Measurements from ENCODE around the gene SLC16A1. TPM values are rescaled to one million over a fixed set of nuclear protein-coding genes. Genes with fewer than 3 reads are reported as not detected.
"Not testable (repeated sequence)": the region's sequence is repeated elsewhere in the genome, so short reads cannot be mapped to it uniquely, and the experiment has no call there.

The SLC16A1 gene
- 144 and 164 TPM in 2 replicates for total RNA-seq

GRCh38 chr1:112955773-112956543 lies at the start of gene SLC16A1:
SLC16A1 (minus strand) TSS chr1:112956196; CDS start chr1:112929308, 26,888 bp downstream.
- peak; percentile 78 for DNase-seq (ENCODE audit: low read depth, low spot score)

DNA sequence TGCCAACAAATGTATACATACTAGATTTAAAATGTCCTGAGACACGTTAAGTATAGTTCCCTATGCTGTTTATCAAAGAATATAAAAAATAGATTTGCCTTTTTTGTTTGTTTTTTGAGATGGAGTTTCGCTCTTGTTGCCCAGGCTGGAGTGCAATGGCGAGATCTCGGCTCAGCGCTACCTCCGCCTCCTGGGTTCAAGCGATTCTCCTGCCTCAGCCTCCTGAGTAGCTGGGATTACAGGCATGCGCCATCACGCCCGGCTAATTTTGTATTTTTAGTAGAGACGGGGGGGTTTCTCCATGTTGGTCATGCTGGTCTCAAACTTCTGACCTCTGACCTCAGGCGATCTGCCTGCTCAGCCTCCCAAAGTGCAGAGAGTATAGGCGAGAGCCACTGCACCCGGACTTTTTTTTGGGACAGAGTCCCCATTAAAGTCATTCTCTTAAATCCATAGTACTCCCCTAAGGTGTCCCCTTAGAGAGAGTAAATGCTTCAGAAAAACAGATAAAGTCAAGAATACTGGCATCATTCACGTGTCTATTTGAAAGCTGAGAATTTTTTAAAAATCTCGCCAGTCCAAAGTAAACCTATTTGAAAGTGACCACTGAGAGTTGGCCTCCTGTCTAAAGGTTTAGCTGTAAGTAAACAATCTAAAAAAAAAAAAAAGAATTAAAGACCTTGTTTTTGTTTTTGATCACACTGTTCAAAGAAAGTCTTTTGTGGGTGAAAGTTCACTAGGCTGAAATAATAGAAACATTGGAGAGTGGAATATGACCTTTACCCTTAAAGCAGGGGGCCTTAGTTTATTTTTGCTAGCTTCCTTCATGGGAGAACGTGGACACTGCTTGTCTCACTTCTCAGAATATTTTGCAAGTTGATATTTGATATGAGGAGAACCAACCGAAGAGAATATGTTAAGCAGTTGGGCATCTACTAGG lies 48.0 kb upstream of the SLC16A1 start:
- DNase-seq (ENCODE audit: low read depth, low spot score) = no peak

- DNase-seq (ENCODE audit: low read depth, low spot score) = no peak
Measured at GRCh38 chr1:113002297-113002696, 46.3 kb upstream of the SLC16A1 start.

- DNase-seq (ENCODE audit: low read depth, low spot score) = peak; percentile 60
Measured at GRCh38 chr1:112998592-112999235, 42.7 kb upstream of the SLC16A1 start.

DNA sequence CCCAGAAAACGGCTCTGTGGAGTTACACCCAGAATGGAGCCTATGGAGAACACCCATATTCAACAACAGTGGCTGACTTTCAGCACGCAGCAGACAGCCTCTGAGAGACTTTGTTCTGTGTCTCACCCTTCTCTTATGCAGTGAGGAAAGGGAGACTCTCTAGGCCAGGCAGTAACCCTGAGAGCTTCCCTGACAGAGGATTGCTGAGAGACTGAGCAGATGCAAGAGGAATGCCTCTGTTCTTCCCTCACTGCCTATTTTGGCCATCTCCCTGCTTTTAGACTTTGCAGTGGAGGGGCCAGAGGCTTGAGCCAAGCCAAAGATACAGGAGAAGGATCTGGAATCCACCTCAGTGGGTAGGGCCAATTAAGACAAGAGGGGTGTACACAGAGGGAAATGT lies 41.8 kb upstream of the SLC16A1 start:
- DNase-seq (ENCODE audit: low read depth, low spot score) = no peak

DNA sequence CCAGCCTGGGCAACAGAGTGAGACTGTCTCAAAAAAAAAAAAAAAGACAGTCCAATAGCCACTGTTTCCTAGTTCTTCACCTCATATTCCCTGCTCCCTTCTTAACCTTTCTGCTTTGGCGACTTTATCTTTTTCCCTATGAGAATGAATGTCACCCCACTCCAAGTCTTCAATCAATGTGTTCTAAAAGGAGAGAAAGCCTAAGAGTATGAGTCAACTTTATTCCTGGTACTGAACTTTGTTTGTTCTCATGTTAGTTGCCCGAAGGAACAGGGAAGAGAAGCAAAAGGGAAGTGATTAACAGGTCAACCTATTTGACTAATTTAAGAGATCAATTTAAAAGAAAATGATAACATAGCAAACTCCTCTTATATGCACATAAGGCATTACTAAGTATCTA lies 39.9 kb upstream of the SLC16A1 start:
- no peak for DNase-seq (ENCODE audit: low read depth, low spot score)

DNA sequence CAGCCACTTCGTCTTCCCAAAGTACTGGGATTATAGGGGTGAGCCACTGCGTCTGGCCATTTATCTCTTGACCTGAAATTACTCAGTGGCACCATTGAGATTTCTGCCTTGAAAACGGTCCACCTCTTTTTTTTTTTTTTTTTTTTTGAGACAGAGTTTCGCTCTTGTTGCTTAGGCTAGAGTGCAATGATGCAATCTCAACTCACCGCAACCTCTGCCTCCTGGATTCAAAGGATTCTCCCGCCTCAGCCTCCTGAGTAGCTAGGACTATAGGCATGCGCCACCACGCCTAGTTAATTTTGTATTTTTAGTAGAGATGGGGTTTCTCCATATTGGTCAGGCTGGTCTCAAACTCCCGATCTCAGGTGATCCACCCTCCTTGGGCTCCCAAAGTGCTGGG lies 39.0 kb upstream of the SLC16A1 start:
- not testable (repeated sequence) for DNase-seq (ENCODE audit: low read depth, low spot score)

DNA sequence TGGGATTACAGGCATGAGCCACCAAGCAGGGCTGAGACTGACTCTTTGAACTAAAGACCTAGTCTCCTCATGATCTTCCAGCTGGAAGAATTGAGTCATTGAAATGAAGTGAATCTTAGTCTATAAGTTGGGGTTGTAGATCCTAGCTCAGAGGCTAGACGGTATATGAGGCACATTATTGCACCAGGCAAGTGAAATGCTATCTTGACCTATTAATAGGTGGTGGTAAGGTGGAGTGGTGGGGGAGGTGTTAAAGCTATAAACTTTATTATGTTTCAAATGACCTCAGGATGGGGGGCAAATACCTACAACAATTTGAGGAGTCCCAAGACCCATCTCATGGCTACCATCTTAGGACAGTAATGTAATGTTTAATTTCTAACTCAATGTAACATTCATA lies 36.8 kb upstream of the SLC16A1 start:
- no peak for DNase-seq (ENCODE audit: low read depth, low spot score)

GRCh38 chr1:112991402-112992120 lies 35.6 kb upstream of the SLC16A1 start:
- no peak for DNase-seq (ENCODE audit: low read depth, low spot score)

- DNase-seq (ENCODE audit: low read depth, low spot score) = no peak
Measured at GRCh38 chr1:112990271-112990670, 34.3 kb upstream of the SLC16A1 start.

DNA sequence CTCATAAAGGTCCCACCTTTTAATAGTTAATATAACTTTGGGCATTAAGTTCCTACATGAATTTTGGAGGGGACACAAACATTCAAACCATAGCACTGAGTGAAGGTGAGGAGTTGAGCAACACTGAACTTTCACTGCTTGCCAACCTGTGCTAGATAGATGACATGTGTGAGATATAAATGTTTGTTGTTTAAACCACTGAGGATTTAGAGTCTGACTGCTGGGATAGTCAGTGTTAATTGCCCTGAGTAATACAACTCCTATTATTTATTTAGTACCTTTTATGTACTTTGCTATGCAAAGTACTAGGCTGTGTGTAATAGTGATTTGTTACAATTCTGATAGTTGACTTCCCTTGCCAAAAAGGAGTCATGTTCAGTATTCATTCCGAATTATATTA lies 32.4 kb upstream of the SLC16A1 start:
- no peak for DNase-seq (ENCODE audit: low read depth, low spot score)

DNA sequence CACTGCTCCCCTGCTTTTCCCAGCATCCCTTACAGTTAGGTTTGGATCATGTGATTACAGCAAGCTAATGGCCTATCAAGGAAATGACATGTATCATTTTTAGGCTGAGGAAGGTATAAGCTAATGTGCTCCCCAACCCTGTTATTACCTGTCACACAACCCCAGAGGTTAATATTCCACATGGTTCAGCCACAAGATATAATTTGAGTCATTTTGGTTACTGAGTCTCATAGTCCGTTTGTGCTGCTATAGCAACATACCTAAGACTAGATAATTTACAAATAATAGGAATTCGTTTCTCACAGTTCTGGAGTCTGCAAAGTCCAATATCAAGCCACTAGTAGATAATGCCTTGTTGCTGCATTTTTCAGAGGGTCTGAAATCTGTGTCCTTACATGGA lies 29.1 kb upstream of the SLC16A1 start:
- no peak for DNase-seq (ENCODE audit: low read depth, low spot score)

DNA sequence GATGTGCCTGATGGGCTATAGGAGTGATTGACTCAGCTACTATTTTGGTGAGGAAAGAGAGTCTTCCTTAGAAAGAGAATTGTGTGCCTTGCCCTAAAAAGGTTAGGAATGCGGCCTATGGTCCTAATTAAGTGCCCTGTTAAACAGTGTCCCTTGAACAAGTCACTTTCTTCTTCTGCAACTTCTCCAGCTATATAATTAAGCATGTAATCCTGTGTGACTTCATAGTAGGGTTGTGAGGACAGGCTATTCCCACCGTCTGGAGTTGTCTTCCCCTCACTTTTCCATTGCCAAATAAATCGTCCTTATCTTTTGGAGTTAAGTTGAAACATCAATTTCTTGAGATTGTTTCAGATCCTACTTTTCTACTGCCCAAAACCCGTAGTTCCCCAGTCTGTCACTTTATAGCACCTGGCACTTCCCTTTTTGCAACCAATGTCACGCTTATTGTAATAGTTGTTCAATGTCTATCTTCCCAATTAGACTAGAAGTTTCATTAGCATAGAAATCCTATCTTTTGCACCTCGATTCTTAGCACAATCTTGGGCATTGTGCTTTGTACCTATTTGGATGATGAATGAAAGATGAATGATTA lies 27.6 kb upstream of the SLC16A1 start:
- no peak for DNase-seq (ENCODE audit: low read depth, low spot score)

- DNase-seq (ENCODE audit: low read depth, low spot score) = no peak
Measured at GRCh38 chr1:112982853-112983536, 27.0 kb upstream of the SLC16A1 start.

- DNase-seq (ENCODE audit: low read depth, low spot score) = no peak
Measured at GRCh38 chr1:112982328-112982727, 26.3 kb upstream of the SLC16A1 start.

DNA sequence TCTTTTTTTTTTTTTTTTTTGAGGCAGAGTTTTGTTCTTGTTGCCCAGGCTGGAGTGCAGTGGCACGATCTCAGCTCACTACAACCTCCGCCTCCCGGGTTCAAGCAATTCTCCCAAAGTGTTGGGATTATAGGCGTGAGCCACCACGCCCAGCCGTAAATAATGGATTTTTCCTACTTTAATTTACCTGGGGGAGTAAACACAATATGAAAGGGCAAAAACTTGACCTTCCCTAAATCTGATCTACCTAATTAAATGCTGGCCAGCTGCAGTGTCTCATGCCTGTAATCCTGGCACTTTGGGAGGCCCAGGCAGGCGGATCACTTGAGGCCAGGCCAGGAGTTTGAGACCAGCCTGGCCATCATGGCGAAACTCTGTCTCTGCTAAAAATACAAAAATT lies 25.8 kb upstream of the SLC16A1 start:
- not testable (repeated sequence) for DNase-seq (ENCODE audit: low read depth, low spot score)

GRCh38 chr1:112981426-112981825 lies 25.4 kb upstream of the SLC16A1 start:
- DNase-seq (ENCODE audit: low read depth, low spot score) = no peak

DNA sequence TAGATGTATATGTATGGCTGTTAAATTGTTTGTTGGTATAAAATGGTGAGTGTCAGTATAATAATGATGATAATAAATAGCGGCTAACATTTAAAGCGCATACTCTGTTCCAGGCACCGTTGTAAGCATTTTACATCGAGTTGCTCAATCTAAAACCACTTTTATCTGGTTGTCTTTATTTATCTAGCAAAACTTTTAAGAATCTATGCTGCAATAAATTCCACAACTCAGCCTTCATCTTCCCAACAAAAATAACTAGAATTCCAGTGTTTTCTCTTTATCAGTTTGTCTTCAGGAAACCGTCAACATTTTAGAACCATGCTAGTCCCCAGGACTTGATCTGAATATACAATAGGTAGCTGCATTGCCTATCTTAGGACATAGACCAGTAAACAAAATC lies 19.3 kb upstream of the SLC16A1 start:
- no peak for DNase-seq (ENCODE audit: low read depth, low spot score)

GRCh38 chr1:112974646-112975045 lies 18.6 kb upstream of the SLC16A1 start:
- DNase-seq (ENCODE audit: low read depth, low spot score) = no peak

DNA sequence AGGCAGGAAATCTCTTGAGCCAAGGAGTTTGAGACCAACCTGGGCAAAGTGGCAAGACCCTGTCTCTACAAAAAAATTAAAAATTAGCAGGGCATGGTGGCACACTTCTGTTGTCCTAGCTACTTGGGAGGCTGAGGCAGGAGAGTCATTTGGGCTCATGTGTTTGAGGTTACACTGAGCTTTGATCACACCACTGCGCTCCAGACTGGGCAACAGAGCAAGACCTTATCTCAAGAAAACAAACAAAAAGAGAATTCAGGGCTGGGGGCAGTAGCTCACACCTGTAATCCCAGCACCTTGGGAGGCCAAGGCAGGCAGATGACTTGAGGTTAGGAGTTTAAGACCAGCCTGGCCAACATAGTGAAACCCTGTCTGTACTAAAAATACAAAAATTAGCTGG lies 17.8 kb upstream of the SLC16A1 start:
- DNase-seq (ENCODE audit: low read depth, low spot score) = no peak

Data from pulmonary artery endothelial cell (primary cell).